ENCODE results near the gene BBS1. TPM values are rescaled to one million over a fixed set of nuclear protein-coding genes. Genes with fewer than 3 reads are reported as not detected.

Gene BBS1
- total and polyA plus RNA-seq, 2 donors (not counting 3 experiments of a cell fraction or from before 2014, with no cell fraction given), result 29.2 to 32.9 TPM

GRCh38 chr11:66489636-66490035, 20.8 kb upstream of the BBS1 start:
- Histone ChIP-seq H3K4me1 (ENCODE audit: control insufficient read depth, extremely low read depth, insufficient read depth, low read length) (no peaks in the 10 kb centered on the region), H3K4me3 (replicated peaks in 1 of 3; ENCODE audit: insufficient read depth in 1 of 3, low read depth in 1 of 3, low read length in 3 of 3) (no peak overlapping the region), H3K36me3 (ENCODE audit: control insufficient read depth in 2 of 2, extremely low read depth in 1 of 2, insufficient read depth in 2 of 2, low read length in 2 of 2) (peaks cover 0 to 19% of the 10 kb centered on the region in 2 experiments), H3K79me2 (ENCODE audit: control insufficient read depth, insufficient read depth, low read length) (no peaks in the 10 kb centered on the region), H3K9ac (replicated peaks; ENCODE audit: extremely low read depth, insufficient read depth, low read length) (no peak overlapping the region), H3K27ac (ENCODE audit: insufficient read depth, low read depth, low read length) (no peak overlapping the region), H4K20me1 (replicated peaks; ENCODE audit: control insufficient read depth, extremely low read depth, insufficient read depth, low read length) (no peaks in the 10 kb centered on the region), H3K27me3 (ENCODE audit: control insufficient read depth in 2 of 2, insufficient read depth in 2 of 2, low read length in 2 of 2) (no peaks in the 10 kb centered on the region), H3K9me3 (replicated peaks; ENCODE audit: control insufficient read depth, insufficient read depth, low read length) (no peaks in the 10 kb centered on the region), H3K9me1 (replicated peaks; ENCODE audit: control insufficient read depth, extremely low read depth, insufficient read depth, low read length) (no peaks in the 10 kb centered on the region), H3K4me2 (ENCODE audit: insufficient read depth, low read length) (no peak overlapping the region), H2AFZ (ENCODE audit: low read depth, low read length) (no peak overlapping the region)
- BruUV-seq (replicated peaks), result no TSS peak
- dilution Hi-C loops (cut with MboI; ENCODE audit: extremely low pct_ligation_motif_present, low sequenced_read_pairs) (no loop called here), intact Hi-C loops (cut with micrococcal nuclease) (no loop called here)
- DNase-seq (ENCODE audit: low read depth, low spot score), result no peak
- FAIRE-seq, result no peak
- ChIA-PET POLR2A (no interaction called here), CTCF (interaction anchor here (1.0 kb wide), 1 partner anchor 11 kb away, joined by 3 read pairs; no protein-coding TSS in a partner anchor)
- TF ChIP-seq JUN (IDR thresholded peaks at IDR 0.05; ENCODE audit: borderline replicate concordance, insufficient read depth, insufficient read length, low read depth) (no peak), MAX (IDR thresholded peaks at IDR 0.05; ENCODE audit: insufficient read depth, insufficient read length) (no peak), FOS (IDR thresholded peaks at IDR 0.05; ENCODE audit: borderline replicate concordance, insufficient read depth, low read length) (no peak), POLR2A (IDR thresholded peaks at IDR 0.05; ENCODE audit: low read depth, low read length) (no peak), MYC (IDR thresholded peaks at IDR 0.05; ENCODE audit: low read depth, low read length) (no peak), EZH2 (IDR thresholded peaks at IDR 0.05; ENCODE audit: borderline replicate concordance, low read depth, low read length, severe bottlenecking) (no peak), POLR2AphosphoS5 (IDR thresholded peaks at IDR 0.05; ENCODE audit: insufficient read depth, low read depth, low read length) (no peak), CTCF (IDR thresholded peaks at IDR 0.05; ENCODE audit: extremely low read depth in 1 of 2, insufficient read depth in 1 of 2, low read depth in 1 of 2, low read length in 2 of 2) (no peak), GATA2 (IDR thresholded peaks at IDR 0.05; ENCODE audit: insufficient read depth, insufficient read length, low read depth, low read length) (no peak)

Measured in endothelial cell of umbilical vein (primary cell).